Measurements from ENCODE around the gene CEP126. TPM values are rescaled to one million over a fixed set of nuclear protein-coding genes. Genes with fewer than 3 reads are reported as not detected.
A peak's percentile ranks its signal among the peaks of the same experiment; 100 is the strongest.

The CEP126 gene
- total and polyA plus RNA-seq, 2 of the 13 experiments (the other 11 are each of a cell fraction or from before 2014, with no cell fraction given): 1.4 to 1.7 TPM

- TF ChIP-seq ZHX2 (IDR thresholded peaks at IDR 0.05; ENCODE audit: low read depth) (peak; percentile 84), ZHX2 (CRISPR knock-in tag; IDR thresholded peaks at IDR 0.05; ENCODE audit: borderline replicate concordance) (no peak), KMT2B (CRISPR knock-in tag; IDR thresholded peaks at IDR 0.05) (peak; percentile 86; the same call in 1 of the 2 replicates), SP140L (CRISPR knock-in tag; IDR thresholded peaks at IDR 0.05; ENCODE audit: borderline replicate concordance) (no peak), MIER3 (CRISPR knock-in tag; IDR thresholded peaks at IDR 0.05; ENCODE audit: borderline replicate concordance) (peak; percentile 73; the same call in 1 of the 2 replicates), RCOR2 (CRISPR knock-in tag; IDR thresholded peaks at IDR 0.05) (peak; percentile 63; the same call in 1 of the 2 replicates), SATB2 (CRISPR knock-in tag; IDR thresholded peaks at IDR 0.05) (no peak), ATM (IDR thresholded peaks at IDR 0.05; ENCODE audit: borderline replicate concordance) (no peak), ZBTB14 (CRISPR knock-in tag; IDR thresholded peaks at IDR 0.05) (no peak), ZNF44 (CRISPR knock-in tag; IDR thresholded peaks at IDR 0.05) (no peak), RBAK (CRISPR knock-in tag; IDR thresholded peaks at IDR 0.05) (no peak), ZNF501 (CRISPR knock-in tag; IDR thresholded peaks at IDR 0.05) (peak; percentile 97), KAT2B (IDR thresholded peaks at IDR 0.05; ENCODE audit: borderline replicate concordance, low read depth, low read length) (no peak), ZNF777 (CRISPR knock-in tag; IDR thresholded peaks at IDR 0.05) (peak; percentile 97), SAP130 (CRISPR knock-in tag; IDR thresholded peaks at IDR 0.05; ENCODE audit: low read depth) (peak; percentile 99), NFE2L2 (IDR thresholded peaks at IDR 0.05; ENCODE audit: low read length) (no peak), MNT (IDR thresholded peaks at IDR 0.05) (peak; percentile 61), ZNF780A (CRISPR knock-in tag; IDR thresholded peaks at IDR 0.05) (no peak), ATF1 (CRISPR knock-in tag; IDR thresholded peaks at IDR 0.05) (no peak), CEBPG (CRISPR knock-in tag; IDR thresholded peaks at IDR 0.05) (no peak; the same call in 1 of the 2 replicates), ZNF468 (CRISPR knock-in tag; IDR thresholded peaks at IDR 0.05) (no peak), ZBTB37 (CRISPR knock-in tag; IDR thresholded peaks at IDR 0.05) (no peak), FOXO1 (CRISPR knock-in tag; IDR thresholded peaks at IDR 0.05) (no peak)
These were observed at the start of gene CEP126 (continued) for GRCh38 chr11:101914738-101915426.

Measured in HepG2 (cell line).